Measurements from ENCODE around the gene LIPC. TPM values are rescaled to one million over a fixed set of nuclear protein-coding genes. Genes with fewer than 3 reads are reported as not detected.
A peak's percentile ranks its signal among the peaks of the same experiment; 100 is the strongest.

Gene LIPC
- total and polyA plus RNA-seq, 9 of the 15 experiments (the other 6 are each of a cell fraction or from before 2014, with no cell fraction given): 0.07 to 0.41 (median 0.11) TPM; not detected in 2

- H3K9me1 ChIP-seq (ENCODE audit: control insufficient read depth, insufficient read depth, low read length): no peaks in the 10 kb centered on the region
- no peaks in the 10 kb centered on the region for H3K27me3 ChIP-seq (ENCODE audit: control insufficient read depth in 2 of 2, insufficient read depth in 2 of 2, low read length in 2 of 2)
- ChIA-PET CTCF (ENCODE audit: low intra/inter-chr PET ratio) (no interaction called here), POLR2A (no interaction called here)
- H2AFZ ChIP-seq (ENCODE audit: low read depth, low read length): no peak overlapping the region
- no peak overlapping the region for H3K4me2 ChIP-seq (ENCODE audit: insufficient read depth, low read length)
- H3K9ac ChIP-seq (ENCODE audit: insufficient read depth in 1 of 2, low read depth in 2 of 2, low read length in 2 of 2): no peak overlapping the region
- no peak for ATAC-seq
- H3K36me3 ChIP-seq (ENCODE audit: control insufficient read depth, insufficient read depth, low read length): no peaks in the 10 kb centered on the region
- no peaks in the 10 kb centered on the region for H4K20me1 ChIP-seq (replicated peaks; ENCODE audit: control insufficient read depth, insufficient read depth, low read length)
- no peaks in the 10 kb centered on the region for H3K9me3 ChIP-seq (replicated peaks; ENCODE audit: control insufficient read depth, insufficient read depth, low read depth, low read length)
- no peak for DNase-seq (ENCODE audit: extremely low read depth in 1 of 4, low spot score in 3 of 4)
- no peak overlapping the region for H3K4me3 ChIP-seq
- peaks cover 17 to 20% of the 10 kb centered on the region in 2 experiments for H3K4me1 ChIP-seq (replicated peaks in 1 of 2; ENCODE audit: control insufficient read depth in 2 of 2, insufficient read depth in 2 of 2, low read length in 2 of 2)
- no peaks in the 10 kb centered on the region for H3K79me2 ChIP-seq (ENCODE audit: control insufficient read depth, insufficient read depth, low read length)
- intact Hi-C loops (cut with micrococcal nuclease) (loop anchor here (5.0 to 10.0 kb wide), 3 partner anchors 49 to 321 kb away; no protein-coding TSS in a partner anchor), in situ Hi-C loops (cut with MboI) (loop anchor here (10.0 kb wide), 1 partner anchor 311 kb away; the partner anchor contains the start of gene ADAM10)
- no peak for FAIRE-seq
- no peak overlapping the region for H3K27ac ChIP-seq (ENCODE audit: extremely low read depth, low read depth, low read length)
- WGBS (ENCODE audit: insufficient coverage, low coverage, missing lambda C conversion rate): 46% methylated on average over 4 of the region's 4 CpGs
- TF ChIP-seq CBX5 (IDR thresholded peaks at IDR 0.05; ENCODE audit: borderline replicate concordance, low read depth): no peak
- peak in 1 of 3 experiments; percentile 18; a peak in 1 of 6 replicates for TF ChIP-seq CTCF (IDR thresholded peaks at IDR 0.05 in 2 of 3, conservative IDR thresholded peaks at IDR 0.05 in 1 of 3; ENCODE audit: insufficient read depth in 2 of 3, low read depth in 1 of 3, low read length in 3 of 3)
- BruUV-seq (replicated peaks): no TSS peak
Observed at GRCh38 chr15:58433597-58434333, 2.0 kb downstream of the LIPC start.
